GM12878 (cell line): ENCODE measurements around the gene DET1. TPM values are rescaled to one million over a fixed set of nuclear protein-coding genes. Genes with fewer than 3 reads are reported as not detected.

Experiments
- ATAC-seq: fragments of 200-7000 bp; cut with Tn5 transposase; 3 replicates; pipeline ENCODE4 v1.9.1; 2020; ENCODE audit warnings: mild to moderate bottlenecking, moderate library complexity
- BruUV-seq: library from RNA; stranded (reverse); fragments of 400-500 nt; replicated peaks from 2 replicates; lab custom pipeline; 2021; lab: Mats Ljungman, UMichigan
- CTCF ChIA-PET: fragments of 300-600 bp; sonication (Branson Sonifier 250); formaldehyde crosslinking; extraction: SDS; loops from one replicate; lab custom pipeline; 2021; ENCODE audit warnings: inconsistent platforms; lab: Yijun Ruan, JAX
- POLR2A ChIA-PET: fragments of 350-600 bp; formaldehyde crosslinking; extraction: SDS; loops from one replicate; lab custom pipeline; 2021; ENCODE audit warnings: inconsistent platforms; lab: Charles Lee
- RAD21 ChIA-PET: fragments of 300-600 bp; sonication (Branson Sonifier 250); formaldehyde crosslinking; loops from one replicate; lab custom pipeline; 2023; ENCODE audit warnings: antibody characterized with exemption; ENCODE audit not compliant: unreplicated experiment; lab: Charles Lee
- SMC1A ChIA-PET: fragments of 300-600 bp; sonication (Branson Sonifier 250); formaldehyde crosslinking; loops from one replicate; lab custom pipeline; 2023; ENCODE audit not compliant: unreplicated experiment, uncharacterized antibody; lab: Charles Lee
- DNase-seq: peaks from one replicate; pipeline ENCODE4 v3.0.0-alpha.2; 2011; ENCODE audit warnings: low read depth, low spot score
- FAIRE-seq: peaks from 3 replicates; lab custom pipeline; 2011; peaks lifted over from hg19 to GRCh38; lab: Jason Lieb, UNC
- H2AFZ ChIP-seq: 2 replicates; pipeline ENCODE4 v1.6.0; 2011; ENCODE audit warnings: low read depth, low read length, control low read depth; ENCODE audit not compliant: control insufficient read depth
- H3K27ac ChIP-seq: 2 replicates; pipeline ENCODE4 v1.5.1; 2011; ENCODE audit warnings: control low read depth; ENCODE audit not compliant: control insufficient read depth, insufficient read depth
- H3K27me3 ChIP-seq, 2 experiments: replicated peaks in 1 of 2; 2 replicates each; pipeline versions ENCODE4 v1.6.0 to v1.6.1; 2011; ENCODE audit warnings: low read length in 1 of 2; ENCODE audit not compliant: control insufficient read depth in 2 of 2, insufficient read depth in 2 of 2
- H3K36me3 ChIP-seq, 2 experiments: 2 replicates each; pipeline ENCODE4 v1.5.1; 2011; ENCODE audit warnings: low read length in 1 of 2; ENCODE audit not compliant: control insufficient read depth in 2 of 2, insufficient read depth in 2 of 2
- H3K4me1 ChIP-seq: 2 replicates; pipeline ENCODE4 v1.6.1; 2011; ENCODE audit warnings: mild to moderate bottlenecking, low read length, moderate library complexity, mixed read lengths; ENCODE audit not compliant: control insufficient read depth, insufficient read depth
- H3K4me2 ChIP-seq: 2 replicates; pipeline ENCODE4 v1.6.0; 2011; ENCODE audit warnings: control low read depth; ENCODE audit not compliant: control insufficient read depth, insufficient read depth
- H3K4me3 ChIP-seq: fragments of 200-600 bp; sonication (generic); 2 replicates; pipeline ENCODE4 v1.5.1; 2016
- H3K79me2 ChIP-seq: 2 replicates; pipeline ENCODE4 v1.6.0; 2011; ENCODE audit warnings: low read length; ENCODE audit not compliant: control insufficient read depth, insufficient read depth
- H3K9ac ChIP-seq: 2 replicates; pipeline ENCODE4 v1.8.0; 2011; ENCODE audit warnings: low read length, control low read depth, mixed read lengths; ENCODE audit not compliant: control insufficient read depth, insufficient read depth
- H3K9me3 ChIP-seq: replicated peaks from 3 replicates; pipeline ENCODE4 v1.5.1; 2011; ENCODE audit warnings: mild to moderate bottlenecking, low read length; ENCODE audit not compliant: control insufficient read depth, insufficient read depth
- H4K20me1 ChIP-seq: 2 replicates; pipeline ENCODE4 v1.6.0; 2011; ENCODE audit not compliant: control insufficient read depth, insufficient read depth
- ELK1 ChIP-seq: IDR thresholded peaks from 2 replicates; pipeline ENCODE4 v1.6.1; 2012; ENCODE audit warnings: low read depth, low read length, improper control_type of control experiment
- EP300 ChIP-seq, 2 experiments: fragments of 150-350 bp in 1 of 2; IDR thresholded peaks; 2 replicates each; pipeline ENCODE4 v1.6.1; 2011 to 2012; ENCODE audit warnings: low read depth in 2 of 2, low read length in 2 of 2, borderline replicate concordance in 1 of 2, improper control_type of control experiment in 1 of 2, inconsistent platforms in 1 of 2; ENCODE audit not compliant: control insufficient read depth in 1 of 2
- FOXM1 ChIP-seq: IDR thresholded peaks from 2 replicates; pipeline ENCODE4 v1.6.1; 2012; ENCODE audit warnings: low read depth, mild to moderate bottlenecking, inconsistent platforms, low read length, moderate library complexity
- GATAD2B ChIP-seq: fragments of 450-650 bp; conservative IDR thresholded peaks from 2 replicates; pipeline ENCODE4 v1.6.1; 2017; ENCODE audit warnings: low read depth, mild to moderate bottlenecking, moderate library complexity
- IKZF1 ChIP-seq: fragments of 450-650 bp; conservative IDR thresholded peaks from 2 replicates; pipeline ENCODE4 v1.6.1; 2017; ENCODE audit warnings: antibody characterized with exemption, mild to moderate bottlenecking
- IRF3 ChIP-seq: fragments of 450-650 bp; IDR thresholded peaks from 2 replicates; pipeline ENCODE4 v1.6.1; 2014; ENCODE audit warnings: mild to moderate bottlenecking
- KLF5 ChIP-seq: fragments of 450-650 bp; IDR thresholded peaks from 2 replicates; pipeline ENCODE4 v1.6.1; 2014; ENCODE audit warnings: mild to moderate bottlenecking; ENCODE audit not compliant: partially characterized antibody
- NFYA ChIP-seq: IDR thresholded peaks from 2 replicates; pipeline ENCODE4 v1.6.1; 2011; ENCODE audit warnings: low read depth, mild to moderate bottlenecking, low read length, improper control_type of control experiment, borderline replicate concordance
- NKRF ChIP-seq: fragments of 450-650 bp; conservative IDR thresholded peaks from 2 replicates; pipeline ENCODE4 v1.6.1; 2017; ENCODE audit warnings: mild to moderate bottlenecking, moderate library complexity
- PAX5 ChIP-seq: IDR thresholded peaks from 2 replicates; pipeline ENCODE4 v1.6.1; 2011; ENCODE audit warnings: low read depth, low read length, borderline replicate concordance
- PKNOX1 ChIP-seq: fragments of 450-650 bp; IDR thresholded peaks from 2 replicates; pipeline ENCODE4 v1.6.1; 2016; ENCODE audit warnings: mild to moderate bottlenecking
- RBBP5 ChIP-seq: fragments of 200-600 bp; sonication (generic); conservative IDR thresholded peaks from 2 replicates; pipeline ENCODE4 v1.6.1; 2016
- SMAD5 ChIP-seq: IDR thresholded peaks from 2 replicates; pipeline ENCODE4 v1.6.1; 2016; ENCODE audit warnings: antibody characterized with exemption, low read depth
- SRF ChIP-seq, 2 experiments: IDR thresholded peaks; 2 replicates each; pipeline ENCODE4 v1.6.1; 2011; ENCODE audit warnings: low read depth in 2 of 2, low read length in 2 of 2, mild to moderate bottlenecking in 1 of 2, moderate library complexity in 1 of 2
- SUPT20H ChIP-seq: IDR thresholded peaks from 2 replicates; pipeline ENCODE4 v1.6.1; 2011; ENCODE audit warnings: low read depth, mild to moderate bottlenecking, low read length, moderate library complexity, borderline replicate concordance; ENCODE audit not compliant: control insufficient read depth
- USF2 ChIP-seq: IDR thresholded peaks from 2 replicates; pipeline ENCODE4 v1.6.1; 2011; ENCODE audit warnings: low read depth, low read length, improper control_type of control experiment, borderline replicate concordance
- WRNIP1 ChIP-seq: IDR thresholded peaks from 2 replicates; pipeline ENCODE4 v1.6.1; 2011; ENCODE audit warnings: low read depth, low read length, improper control_type of control experiment, borderline replicate concordance
- ZNF274 ChIP-seq: IDR thresholded peaks from one replicate; pipeline ENCODE4 v1.8.0; 2011; ENCODE audit not compliant: insufficient read length, insufficient read depth
- ZZZ3 ChIP-seq: IDR thresholded peaks from 2 replicates; pipeline ENCODE4 v1.6.1; 2011; ENCODE audit warnings: low read depth; ENCODE audit not compliant: control insufficient read depth, insufficient read length
- WGBS: methylation state at CpG from one replicate; pipeline ENCODE4 v1.1.6; 2016; ENCODE audit warnings: low lambda C conversion rate; ENCODE audit not compliant: insufficient replicate concordance, insufficient coverage; ENCODE audit errors: missing lambda C conversion rate; 5-methylcytosine and 5-hydroxymethylcytosine counted together
- in situ Hi-C: fragments of 300-500 bp; cut with MboI; formaldehyde crosslinking; loops from 9 replicates; pipeline ENCODE4 v1.14.3; 2018; ENCODE audit warnings: mixed read lengths
- intact Hi-C: fragments of 100-400 bp; cut with micrococcal nuclease; formaldehyde crosslinking; loops from one replicate; pipeline ENCODE4 v1.14.2; 2022; ENCODE audit not compliant: unreplicated experiment
- polyA plus RNA-seq, 11 experiments: library from polyadenylated mRNA; depleted of rRNA in 4 of 11; unstranded in 6 of 11; stranded (reverse) in 5 of 11; fragments of >200 nt; fragmentation: Nextera tagmentation in 4 of 11; fragmentation: Illumina TruSeq in 1 of 11; extraction: Ambion mirVana in 4 of 11; extraction: Trizol in 1 of 11; gene quantifications; 1 replicate in 1 of 11; 2 replicates in 10 of 11; pipeline versions ENCODE4 v1.2.1 to v1.2.3, GENCODE V29; 2011 to 2016; ENCODE audit warnings: inconsistent platforms in 2 of 11, missing spikeins in 2 of 11, low read depth in 1 of 11
- total RNA-seq, 4 experiments: library from RNA; depleted of rRNA in 3 of 4; stranded (reverse); fragments of >200 nt in 3 of 4; fragmentation: Illumina TruSeq in 1 of 4; extraction: Trizol in 1 of 4; gene quantifications; 2 replicates each; pipeline versions ENCODE4 v1.2.1 to v1.2.3, GENCODE V29; 2013 to 2021

Gene DET1
- total and polyA plus RNA-seq, 10 of the 15 experiments (the other 5 are each of a cell fraction or from before 2014, with no cell fraction given): 0.16 to 2.7 (median 1.4) TPM

- Histone ChIP-seq H3K9ac (no peak overlapping the region), H3K9me3 (no peaks in the 10 kb centered on the region; the same call in 2 of the 3 replicates), H3K27me3 (no peaks in the 10 kb centered on the region), H3K4me1 (no peaks in the 10 kb centered on the region; the same call in 1 of the 2 replicates), H2AFZ (no peak overlapping the region), H4K20me1 (no peaks in the 10 kb centered on the region), H3K36me3 (no peaks in the 10 kb centered on the region), H3K79me2 (no peaks in the 10 kb centered on the region), H3K27ac (no peak overlapping the region)
- CTCF ChIA-PET: no interaction called here
- RAD21 ChIA-PET: no interaction called here
- POLR2A ChIA-PET: interaction anchor here (0.7 kb wide), 1 partner anchor 13 kb away, joined by 3 read pairs; no protein-coding TSS in a partner anchor
- no peak for FAIRE-seq
- DNase-seq: no peak
- intact Hi-C loops: no loop called here
- no peak for ATAC-seq
- BruUV-seq: no TSS peak
- WGBS: 82% methylated on average over 9 of the region's 9 CpGs
- TF ChIP-seq PKNOX1: no peak
- no peak for TF ChIP-seq USF2
- no peak for TF ChIP-seq ZNF274
- TF ChIP-seq NFYA: no peak
- TF ChIP-seq SUPT20H: no peak
- no peak for TF ChIP-seq WRNIP1
- TF ChIP-seq SRF (IDR thresholded peaks at IDR 0.05; ENCODE audit: low read depth in 2 of 2, low read length in 2 of 2): no peak
- no peak for TF ChIP-seq GATAD2B
- TF ChIP-seq IKZF1: no peak
- TF ChIP-seq EP300 (IDR thresholded peaks at IDR 0.05; ENCODE audit: borderline replicate concordance in 1 of 2, control insufficient read depth in 1 of 2, low read depth in 2 of 2, low read length in 2 of 2): no peak
- TF ChIP-seq NKRF: no peak
- no peak for TF ChIP-seq FOXM1
- no peak for TF ChIP-seq SMAD5
- no peak for TF ChIP-seq ELK1
- no peak for TF ChIP-seq ZZZ3
- no peak for TF ChIP-seq KLF5
- TF ChIP-seq PAX5: no peak
- TF ChIP-seq IRF3: no peak
- no peak for TF ChIP-seq RBBP5
- TF ChIP-seq, all 136 proteins: peak for 0
- H3K4me3 ChIP-seq: no peak overlapping the region
- in situ Hi-C loops: no loop called here
- no peak overlapping the region for H3K4me2 ChIP-seq
- SMC1A ChIA-PET: no interaction called here
Observed at GRCh38 chr15:88538972-88539371, 7.5 kb downstream of the DET1 start.
